DMS153 treated with DMSO at 0.1 percent for 48 hours (cell line): ENCODE measurements around the gene SCARF2.
"Not testable (repeated sequence)": the region's sequence is repeated elsewhere in the genome, so short reads cannot be mapped to it uniquely, and the experiment has no call there.

Source experiments
- DNase-seq: peaks from one replicate; lab custom pipeline; 2025; ENCODE audit not compliant: unreplicated experiment; lab: John Stamatoyannopoulos, UW

SCARF2 gene

GRCh38 chr22:20428496-20429253 lies 8.9 kb downstream of the SCARF2 start:
- no peak for DNase-seq

GRCh38 chr22:20427945-20428417 lies 9.6 kb downstream of the SCARF2 start:
- no peak for DNase-seq

- DNase-seq: no peak
These were observed 10.3 kb downstream of the SCARF2 start for GRCh38 chr22:20427104-20427944.

DNA sequence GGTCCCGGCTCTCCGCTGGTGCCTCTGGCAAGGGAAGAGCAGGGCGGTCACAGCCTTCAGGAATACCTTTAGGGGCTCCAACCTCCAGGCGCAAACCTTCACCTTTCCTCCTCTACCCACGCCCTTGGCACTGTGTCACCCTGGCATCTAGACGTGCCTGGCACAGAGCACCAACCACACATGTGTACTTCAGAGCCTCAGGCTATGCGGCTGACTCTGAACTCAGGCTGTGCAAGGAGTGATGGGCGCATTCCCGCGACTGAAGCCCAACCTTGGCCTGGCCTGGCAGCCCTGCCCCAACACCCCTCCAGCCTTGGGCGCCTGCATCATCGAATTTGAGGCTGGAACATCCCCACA lies 11.4 kb downstream of the SCARF2 start:
- no peak for DNase-seq

- DNase-seq: no peak
These were observed 11.9 kb downstream of the SCARF2 start for GRCh38 chr22:20425566-20426258.

DNA sequence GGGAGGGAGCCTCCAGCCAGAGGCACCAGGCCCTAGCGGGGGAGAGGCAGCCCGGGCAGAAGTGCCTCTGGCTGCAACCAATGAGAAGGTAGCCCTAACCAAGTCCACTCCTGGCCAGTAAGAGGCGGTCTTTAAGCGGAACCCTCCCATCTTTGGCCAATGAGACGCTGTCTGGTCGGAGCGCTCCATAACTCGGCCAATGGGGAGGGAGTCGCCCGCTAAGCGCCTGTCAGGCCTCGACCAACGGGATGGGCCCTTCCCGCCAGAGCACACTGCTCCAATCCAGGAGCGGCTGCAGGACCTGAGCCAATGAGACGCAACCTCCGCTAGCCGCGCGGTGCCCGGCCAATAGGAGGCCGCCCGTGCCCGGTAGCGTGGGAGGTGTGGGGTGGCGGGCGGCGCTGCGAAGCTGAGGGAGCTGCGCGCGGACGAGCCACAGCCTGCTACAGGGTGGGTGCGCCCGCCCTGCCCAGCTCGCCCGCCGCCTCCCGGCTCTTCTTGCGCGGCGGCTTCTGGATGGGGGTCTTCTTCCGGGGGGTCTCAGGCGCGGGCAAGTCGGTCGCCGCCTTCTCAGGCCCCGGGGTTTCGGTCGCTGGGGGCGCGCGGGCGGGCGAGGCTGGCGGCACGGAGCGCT lies 12.6 kb downstream of the SCARF2 start:
- DNase-seq: no peak

DNA sequence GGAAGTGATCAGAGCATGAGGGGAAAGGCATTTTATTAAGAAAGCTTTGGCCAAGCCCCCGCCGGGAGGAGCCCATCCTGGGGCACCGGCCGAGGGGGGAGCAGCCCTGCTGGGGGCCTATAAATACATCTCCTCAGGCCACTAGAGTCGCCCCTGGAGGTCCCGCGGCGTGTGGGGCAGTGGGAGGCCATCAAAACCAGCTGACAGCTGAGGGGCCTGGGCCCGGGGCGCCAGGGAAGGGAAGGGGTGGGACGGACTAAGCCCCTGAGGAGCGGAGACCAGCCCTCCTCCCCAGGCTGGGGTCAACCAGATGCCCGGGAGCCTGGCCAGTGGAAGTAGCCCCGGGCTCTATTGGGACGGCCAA lies 13.1 kb downstream of the SCARF2 start:
- no peak for DNase-seq

DNA sequence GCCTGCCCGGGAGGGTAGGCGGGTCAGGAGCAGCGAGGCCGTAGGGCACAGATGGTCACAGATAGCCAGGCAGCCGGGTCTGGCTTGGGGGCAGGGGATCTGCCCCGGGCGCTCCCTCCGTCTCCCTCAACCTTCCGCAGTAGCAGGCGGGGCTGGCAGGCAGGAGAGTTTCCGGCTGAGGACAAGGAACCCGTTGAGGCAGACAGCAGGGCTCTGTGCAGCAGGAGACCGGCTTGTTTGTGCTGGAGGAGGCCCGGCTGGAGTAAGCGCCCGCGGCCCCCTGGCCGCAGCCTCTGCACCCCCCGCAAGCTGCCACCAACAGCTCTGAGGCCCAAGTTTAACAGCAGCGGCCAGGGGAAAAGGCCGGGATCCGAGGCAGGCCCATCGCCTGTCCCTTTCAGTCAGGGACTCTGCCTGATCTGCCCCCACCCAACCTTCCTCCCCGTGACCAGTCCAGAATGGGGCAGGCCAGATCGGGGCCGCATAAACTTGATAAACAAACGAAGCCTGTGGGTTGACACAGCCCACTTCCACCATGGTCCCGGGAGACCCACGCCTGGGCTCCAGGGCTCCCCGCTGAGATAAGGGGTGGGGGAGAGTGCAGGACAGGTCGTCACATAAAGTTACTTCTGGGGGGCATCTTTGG lies 13.6 kb downstream of the SCARF2 start:
- DNase-seq: no peak

DNA sequence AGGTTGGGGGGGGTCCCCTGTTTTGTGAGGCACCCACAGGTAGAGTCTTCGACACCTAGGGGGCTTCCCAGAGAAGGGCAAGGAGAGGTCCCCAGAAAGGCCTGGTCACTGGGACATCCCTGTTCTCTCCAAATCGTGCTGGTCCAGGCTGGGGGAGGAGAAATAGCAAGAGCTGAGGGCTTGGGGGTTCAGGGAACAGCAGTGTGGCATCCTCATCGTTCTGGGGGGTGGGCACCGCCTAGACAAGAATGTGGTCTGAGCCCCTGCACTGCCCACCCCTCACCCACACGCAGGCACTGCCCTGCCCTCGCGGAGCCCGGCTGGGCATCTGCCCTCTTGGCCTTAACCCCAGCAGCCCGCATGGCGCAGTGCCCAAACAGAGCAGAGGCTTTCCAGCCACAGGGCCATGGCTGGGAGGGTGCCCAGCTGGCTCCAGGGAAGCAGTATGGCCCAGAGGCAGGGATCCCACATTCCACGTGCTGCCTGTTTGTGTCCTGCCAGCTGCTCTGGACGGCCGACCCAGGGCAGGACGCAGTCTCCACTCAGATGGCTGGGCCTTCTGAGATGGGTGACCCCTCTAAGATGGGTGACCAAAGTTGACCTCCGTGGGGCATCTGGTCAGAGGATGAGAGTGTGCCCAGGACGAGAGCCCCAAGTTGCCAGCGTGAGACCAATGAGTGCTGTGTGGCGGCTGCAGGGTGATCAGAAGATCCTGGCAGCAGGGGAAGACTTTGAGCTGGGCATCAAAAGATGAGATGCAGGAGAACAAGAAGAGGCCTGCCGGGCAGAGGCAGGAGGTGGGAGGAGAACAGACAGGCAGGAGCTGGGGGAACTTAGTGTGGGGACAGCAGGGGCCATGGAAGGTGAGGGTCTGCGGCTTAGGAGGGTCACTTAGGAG lies 14.4 kb downstream of the SCARF2 start:
- DNase-seq: no peak

DNA sequence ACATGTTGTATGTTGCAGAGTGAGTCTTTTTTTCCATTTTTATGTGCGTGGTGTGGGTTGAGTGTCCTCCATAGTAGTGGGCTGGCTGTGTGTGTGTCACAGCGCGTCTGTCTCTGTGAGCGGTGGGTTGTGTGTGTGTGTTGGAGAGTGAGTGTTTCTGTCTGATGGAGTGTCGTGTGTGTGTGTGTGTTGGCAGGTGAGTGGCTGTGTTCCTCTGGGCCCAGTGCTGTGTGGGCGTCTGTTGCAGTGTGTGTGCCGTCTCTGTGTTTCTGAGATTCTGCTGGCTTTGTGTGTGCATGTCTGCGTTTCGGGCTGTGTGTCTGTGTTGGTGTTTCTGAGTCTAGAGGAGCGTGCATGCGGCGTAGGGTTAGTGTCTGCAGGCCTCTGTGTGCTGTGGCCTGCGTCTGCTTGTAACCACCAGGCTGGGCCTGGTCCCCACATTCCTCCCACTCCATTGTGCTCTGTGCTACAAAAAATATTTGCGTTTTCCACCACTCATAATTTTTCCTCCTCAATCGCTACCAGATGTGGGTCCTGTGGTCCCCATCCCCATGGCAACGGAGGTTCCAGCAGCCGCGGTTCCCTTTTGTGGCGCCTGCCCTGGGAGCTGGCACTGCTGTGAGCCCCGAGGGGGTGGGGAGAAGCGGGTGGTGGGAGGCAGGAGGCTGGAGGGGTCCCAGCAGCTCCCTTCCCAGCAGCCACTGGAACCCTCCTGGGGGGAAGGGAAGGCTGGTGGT lies 15.2 kb downstream of the SCARF2 start:
- no peak for DNase-seq

GRCh38 chr22:20421507-20421874 lies 16.1 kb downstream of the SCARF2 start:
- DNase-seq: no peak

GRCh38 chr22:20420157-20420842 lies 17.3 kb downstream of the SCARF2 start:
- no peak for DNase-seq

- DNase-seq: no peak
These were observed 18.0 kb downstream of the SCARF2 start for GRCh38 chr22:20419664-20419951.

- peak; percentile 48 for DNase-seq
These were observed 19.3 kb downstream of the SCARF2 start for GRCh38 chr22:20418211-20418788.

DNA sequence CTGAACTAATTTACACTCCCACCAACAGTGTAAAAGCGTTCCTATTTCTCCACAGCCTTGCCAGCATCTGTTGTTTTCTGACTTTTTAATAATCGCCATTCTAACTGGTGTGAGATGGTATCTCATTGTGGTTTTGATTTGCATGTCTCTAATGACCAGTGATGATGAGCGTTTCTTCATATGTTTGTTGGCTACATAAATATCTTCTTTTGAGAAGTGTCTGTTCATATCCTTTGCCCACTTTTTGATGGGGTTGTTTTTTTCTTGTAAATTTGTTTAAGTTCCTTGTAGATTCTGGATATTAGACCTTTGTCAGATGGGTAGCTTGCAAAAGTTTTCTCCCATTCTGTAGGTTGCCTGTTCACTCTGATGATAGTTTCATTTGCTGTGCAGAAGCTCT lies 21.9 kb downstream of the SCARF2 start:
- not testable (repeated sequence) for DNase-seq

GRCh38 chr22:20415241-20415640 lies 22.4 kb downstream of the SCARF2 start:
- DNase-seq: not testable (repeated sequence)

- DNase-seq: no peak
These were observed 23.2 kb downstream of the SCARF2 start for GRCh38 chr22:20414450-20414849.

- no peak for DNase-seq
These were observed 23.6 kb downstream of the SCARF2 start for GRCh38 chr22:20414059-20414440.
